ENCODE results near the gene OR5H2.
A peak's percentile ranks its signal among the peaks of the same experiment; 100 is the strongest.

OR5H2 gene

DNA sequence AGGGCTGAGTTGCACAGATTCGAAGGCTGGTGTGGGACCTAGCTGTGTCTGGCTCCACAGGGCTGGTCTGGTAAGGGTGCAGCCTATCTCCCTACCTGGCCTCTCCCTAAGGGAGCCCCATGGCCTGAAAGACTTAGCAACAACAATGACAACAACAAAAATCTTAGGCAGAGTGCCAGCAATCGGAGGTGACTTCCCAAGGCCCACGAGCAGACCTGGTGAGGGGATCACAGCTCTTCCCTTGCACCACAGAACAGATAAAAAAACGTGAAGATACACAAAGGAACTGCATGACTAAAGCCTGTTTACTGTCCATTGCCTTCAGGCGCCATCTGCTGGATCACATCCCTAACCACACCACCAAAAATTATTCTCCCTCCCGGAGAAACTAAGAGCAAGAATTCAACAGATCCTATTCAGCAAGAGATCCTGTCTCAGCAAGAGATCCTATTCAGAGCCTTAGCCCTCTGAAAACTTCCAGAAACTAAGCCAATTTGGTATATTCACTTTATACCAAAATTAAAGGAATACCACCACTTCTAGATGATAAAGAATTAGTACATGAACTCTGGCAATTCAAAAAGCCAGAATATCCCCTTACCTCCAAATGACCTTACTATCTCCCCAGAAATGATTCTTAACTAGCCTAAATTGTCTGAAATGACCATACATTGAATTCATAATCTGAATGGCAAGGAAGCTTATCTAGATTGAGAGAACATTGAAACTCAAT is 47.3 kb downstream of the OR5H2 start:
- no peak for DNase-seq (ENCODE audit: low read depth)
- TF ChIP-seq CTCF (conservative IDR thresholded peaks at IDR 0.05; ENCODE audit: low read depth, low read length) = peak; percentile 78
- no peak overlapping the region for H3K4me3 ChIP-seq (ENCODE audit: low read length)

DNA sequence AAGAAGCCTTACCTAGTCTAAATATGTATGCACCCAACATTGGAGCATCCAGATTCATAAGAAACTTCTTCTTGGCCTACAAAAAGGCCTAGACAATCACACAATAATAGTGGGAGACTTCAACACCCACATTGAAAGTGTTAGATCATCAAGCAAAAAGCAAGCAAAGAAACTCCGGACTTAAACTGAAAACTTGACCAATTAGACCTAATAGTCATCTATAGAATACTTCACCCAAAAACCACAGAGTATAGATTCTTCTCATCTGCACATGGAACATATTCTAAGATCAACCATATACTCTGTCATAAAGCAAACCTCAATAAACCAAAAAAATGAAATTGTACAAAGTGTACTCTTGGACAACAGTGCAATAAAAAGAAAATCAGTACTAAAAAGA is 49.0 kb downstream of the OR5H2 start:
- no peak for TF ChIP-seq CTCF (conservative IDR thresholded peaks at IDR 0.05; ENCODE audit: low read depth, low read length)
- no peak for DNase-seq (ENCODE audit: low read depth)
- no peak overlapping the region for H3K4me3 ChIP-seq (ENCODE audit: low read length)

All from retinal pigment epithelial cell (primary cell).